Neural progenitor cell (in vitro differentiated cells): ENCODE measurements around the gene GLRX. TPM values are rescaled to one million over a fixed set of nuclear protein-coding genes. Genes with fewer than 3 reads are reported as not detected.

Experiments used
- DNase-seq: peaks from one replicate; pipeline ENCODE4 v3.0.0-alpha.2; 2016; ENCODE audit warnings: low spot score
- H2AFZ ChIP-seq: fragments of 200-600 bp; sonication (generic); replicated peaks from 2 replicates; pipeline ENCODE4 v1.6.1; 2016; ENCODE audit warnings: antibody characterized with exemption
- H3F3A ChIP-seq: fragments of 200-600 bp; sonication (generic); 2 replicates; pipeline ENCODE4 v1.6.1; 2016; ENCODE audit warnings: antibody characterized with exemption, low read depth
- H3K27ac ChIP-seq: fragments of 200-600 bp; sonication (generic); 2 replicates; pipeline ENCODE4 v1.5.1; 2016; ENCODE audit warnings: mild to moderate bottlenecking
- H3K27me3 ChIP-seq: fragments of 200-600 bp; sonication (generic); 2 replicates; pipeline ENCODE4 v1.6.1; 2016; ENCODE audit warnings: mild to moderate bottlenecking, moderate library complexity
- H3K36me3 ChIP-seq: fragments of 200-600 bp; sonication (generic); 2 replicates; pipeline ENCODE4 v1.5.1; 2016
- H3K4me1 ChIP-seq: fragments of 200-600 bp; sonication (generic); 2 replicates; pipeline ENCODE4 v1.6.1; 2016; ENCODE audit warnings: mixed run types
- H3K4me2 ChIP-seq: fragments of 200-600 bp; sonication (generic); 2 replicates; pipeline ENCODE4 v1.6.1; 2016
- H3K4me3 ChIP-seq: fragments of 200-600 bp; sonication (generic); 2 replicates; pipeline ENCODE4 v1.5.1; 2016
- H3K79me2 ChIP-seq: fragments of 200-600 bp; sonication (generic); 2 replicates; pipeline ENCODE4 v1.6.1; 2016; ENCODE audit warnings: low read depth
- H3K9ac ChIP-seq: fragments of 200-600 bp; sonication (generic); 2 replicates; pipeline ENCODE4 v1.6.1; 2016
- H3K9me3 ChIP-seq: fragments of 200-600 bp; sonication (generic); 2 replicates; pipeline ENCODE4 v1.5.1; 2016; ENCODE audit warnings: low read depth
- H4K20me1 ChIP-seq: fragments of 200-600 bp; sonication (generic); 2 replicates; pipeline ENCODE4 v1.6.1; 2016; ENCODE audit warnings: low read depth
- H3K27ac Mint-ChIP-seq: 3 replicates; pipeline ENCODE4 v1.8.0; 2021; ENCODE audit warnings: mixed read lengths
- H3K27me3 Mint-ChIP-seq: 2 replicates; pipeline ENCODE4 v1.8.0; 2022; ENCODE audit warnings: low read depth, mild to moderate bottlenecking, inconsistent platforms, moderate library complexity, mixed read lengths; ENCODE audit not compliant: insufficient read depth
- H3K36me3 Mint-ChIP-seq: 3 replicates; pipeline ENCODE4 v1.8.0; 2021; ENCODE audit warnings: mixed read lengths
- H3K4me1 Mint-ChIP-seq: 3 replicates; pipeline ENCODE4 v1.8.0; 2021; ENCODE audit warnings: mixed read lengths
- H3K4me3 Mint-ChIP-seq: 3 replicates; pipeline ENCODE4 v1.8.0; 2021; ENCODE audit warnings: mild to moderate bottlenecking, moderate library complexity, mixed read lengths
- H3K9me3 Mint-ChIP-seq: 3 replicates; pipeline ENCODE4 v1.8.0; 2020; ENCODE audit warnings: mixed read lengths
- EZH2 ChIP-seq: fragments of 200-600 bp; sonication (generic); IDR thresholded peaks from 2 replicates; pipeline ENCODE4 v1.6.1; 2017; ENCODE audit warnings: antibody characterized with exemption, mild to moderate bottlenecking, moderate library complexity
- EZH2phosphoT487 ChIP-seq: fragments of 200-600 bp; sonication (generic); IDR thresholded peaks from 2 replicates; pipeline ENCODE4 v1.6.1; 2017; ENCODE audit warnings: antibody characterized with exemption
- total RNA-seq: library from RNA; depleted of rRNA; stranded (reverse); fragments of >200 nt; gene quantifications from 2 replicates; pipeline ENCODE4 v1.2.3, GENCODE V29; 2015; ENCODE audit warnings: low replicate concordance
- TF ChIP-seq, protein P1 (sequence below): fragments of 200-600 bp; sonication (generic); IDR thresholded peaks from 2 replicates; pipeline ENCODE4 v1.5.1; 2017; ENCODE audit warnings: antibody characterized with exemption, mild to moderate bottlenecking

The GLRX gene
- total RNA-seq, 1 donor from 2014 or later: 15.1 TPM

DNA sequence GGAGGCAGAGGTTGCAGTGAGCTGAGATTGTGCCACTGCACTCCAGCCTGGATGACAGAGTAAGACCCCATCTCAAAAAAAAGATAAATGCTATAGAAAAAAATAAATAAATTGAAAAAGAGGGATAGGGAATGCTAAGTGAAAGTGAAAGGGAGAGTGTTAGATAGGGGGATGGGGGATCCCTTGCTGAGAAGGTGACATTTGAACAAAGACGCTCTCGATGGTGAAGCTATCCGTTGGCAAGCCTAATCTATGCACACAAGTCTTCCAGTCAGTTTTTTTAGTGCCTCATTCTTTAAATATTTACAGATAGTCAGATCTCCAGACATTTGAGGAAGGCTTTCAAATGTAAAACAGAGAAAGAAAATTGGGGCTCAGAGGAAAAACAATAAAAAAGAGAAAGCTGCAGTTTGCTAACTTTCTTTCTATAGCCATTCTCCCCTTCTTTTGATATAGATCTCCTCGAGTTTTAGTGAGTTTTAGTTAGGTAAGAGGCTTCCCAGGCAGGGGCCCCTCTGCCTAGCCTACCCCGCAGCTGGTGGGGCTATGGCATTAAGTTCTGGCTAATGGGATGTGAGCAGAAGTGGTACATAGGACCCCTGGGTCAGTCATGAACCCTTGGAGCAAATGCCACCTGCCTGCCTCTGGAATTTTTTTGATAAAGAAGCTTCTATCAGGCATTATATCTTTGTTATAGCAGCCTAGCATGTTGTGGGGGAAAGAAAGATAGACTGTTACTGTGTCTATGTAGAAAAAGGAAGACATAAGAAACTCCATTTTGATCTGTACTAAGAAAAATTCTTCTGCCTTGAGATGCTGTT, 12.0 kb downstream of the GLRX start:
- no peaks in the 10 kb centered on the region for H3K9me3 ChIP-seq
- H3F3A ChIP-seq: no peaks in the 10 kb centered on the region
- H3K9me3 Mint-ChIP-seq: no peaks in the 10 kb centered on the region
- H3K4me1 Mint-ChIP-seq: peaks cover 32% of the 10 kb centered on the region
- H3K27me3 Mint-ChIP-seq: peaks cover 3% of the 10 kb centered on the region
- H4K20me1 ChIP-seq: no peaks in the 10 kb centered on the region
- no peak overlapping the region for H3K9ac ChIP-seq
- H3K4me3 ChIP-seq: no peak overlapping the region
- H3K27me3 ChIP-seq: no peaks in the 10 kb centered on the region
- peaks cover 6% of the 10 kb centered on the region for H3K36me3 Mint-ChIP-seq
- no peaks in the 10 kb centered on the region for H3K79me2 ChIP-seq
- H3K4me1 ChIP-seq: peaks cover 23% of the 10 kb centered on the region
- H2AFZ ChIP-seq: no peak overlapping the region
- peak overlapping the region; percentile 37 for H3K27ac Mint-ChIP-seq
- no peak for DNase-seq
- H3K4me3 Mint-ChIP-seq: no peak overlapping the region
- H3K27ac ChIP-seq: no peak overlapping the region
- peak overlapping the region; percentile 34 for H3K4me2 ChIP-seq
- H3K36me3 ChIP-seq: no peaks in the 10 kb centered on the region
- TF ChIP-seq EZH2 (no peak), EZH2phosphoT487 (no peak)
- TF ChIP-seq, protein P1, sequence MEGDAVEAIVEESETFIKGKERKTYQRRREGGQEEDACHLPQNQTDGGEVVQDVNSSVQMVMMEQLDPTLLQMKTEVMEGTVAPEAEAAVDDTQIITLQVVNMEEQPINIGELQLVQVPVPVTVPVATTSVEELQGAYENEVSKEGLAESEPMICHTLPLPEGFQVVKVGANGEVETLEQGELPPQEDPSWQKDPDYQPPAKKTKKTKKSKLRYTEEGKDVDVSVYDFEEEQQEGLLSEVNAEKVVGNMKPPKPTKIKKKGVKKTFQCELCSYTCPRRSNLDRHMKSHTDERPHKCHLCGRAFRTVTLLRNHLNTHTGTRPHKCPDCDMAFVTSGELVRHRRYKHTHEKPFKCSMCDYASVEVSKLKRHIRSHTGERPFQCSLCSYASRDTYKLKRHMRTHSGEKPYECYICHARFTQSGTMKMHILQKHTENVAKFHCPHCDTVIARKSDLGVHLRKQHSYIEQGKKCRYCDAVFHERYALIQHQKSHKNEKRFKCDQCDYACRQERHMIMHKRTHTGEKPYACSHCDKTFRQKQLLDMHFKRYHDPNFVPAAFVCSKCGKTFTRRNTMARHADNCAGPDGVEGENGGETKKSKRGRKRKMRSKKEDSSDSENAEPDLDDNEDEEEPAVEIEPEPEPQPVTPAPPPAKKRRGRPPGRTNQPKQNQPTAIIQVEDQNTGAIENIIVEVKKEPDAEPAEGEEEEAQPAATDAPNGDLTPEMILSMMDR: no peak

DNA sequence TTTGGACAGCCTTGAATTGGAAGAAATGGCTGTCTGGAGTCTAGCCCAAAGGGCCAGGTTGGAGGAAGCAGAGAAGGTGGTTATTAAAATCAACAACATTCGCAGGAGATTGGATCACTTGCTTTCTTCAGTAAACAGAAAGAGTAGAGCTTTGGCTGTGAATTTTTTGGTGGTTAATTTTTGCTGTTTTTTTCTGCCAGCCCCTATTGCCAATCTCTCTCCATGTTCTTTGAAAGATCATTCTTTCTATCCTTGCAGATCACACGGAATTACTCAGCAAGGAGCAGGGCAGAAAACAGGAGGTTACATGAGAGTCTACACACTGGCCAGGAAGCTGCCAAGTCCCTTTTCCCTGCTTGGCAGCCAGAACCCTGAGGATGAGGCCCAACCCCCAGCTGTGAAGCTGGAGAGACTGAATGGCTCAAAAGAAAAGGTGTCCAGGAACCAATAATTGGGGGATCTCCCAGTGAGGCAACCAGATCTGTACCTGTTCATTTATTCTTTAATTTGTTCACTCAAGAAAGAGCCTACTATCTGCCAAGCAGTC, 13.0 kb downstream of the GLRX start:
- H3K27ac ChIP-seq: no peak overlapping the region
- TF ChIP-seq EZH2 (no peak), EZH2phosphoT487 (no peak)
- TF ChIP-seq, protein P1: no peak
- H3K9ac ChIP-seq: no peak overlapping the region
- no peak for DNase-seq
- Mint-ChIP-seq H3K27me3 (peaks cover 3% of the 10 kb centered on the region), H3K27ac (peak overlapping the region; percentile 29), H3K4me1 (peaks cover 32% of the 10 kb centered on the region), H3K36me3 (peaks cover 5% of the 10 kb centered on the region), H3K9me3 (no peaks in the 10 kb centered on the region), H3K4me3 (no peak overlapping the region)
- H2AFZ ChIP-seq: no peak overlapping the region
- peaks cover 23% of the 10 kb centered on the region for H3K4me1 ChIP-seq
- no peaks in the 10 kb centered on the region for H3K79me2 ChIP-seq
- H3K4me2 ChIP-seq: peak overlapping the region; percentile 34
- H3K27me3 ChIP-seq: no peaks in the 10 kb centered on the region
- no peaks in the 10 kb centered on the region for H3K9me3 ChIP-seq
- H3K36me3 ChIP-seq: no peaks in the 10 kb centered on the region
- no peak overlapping the region for H3K4me3 ChIP-seq
- no peaks in the 10 kb centered on the region for H4K20me1 ChIP-seq
- H3F3A ChIP-seq: no peaks in the 10 kb centered on the region

DNA sequence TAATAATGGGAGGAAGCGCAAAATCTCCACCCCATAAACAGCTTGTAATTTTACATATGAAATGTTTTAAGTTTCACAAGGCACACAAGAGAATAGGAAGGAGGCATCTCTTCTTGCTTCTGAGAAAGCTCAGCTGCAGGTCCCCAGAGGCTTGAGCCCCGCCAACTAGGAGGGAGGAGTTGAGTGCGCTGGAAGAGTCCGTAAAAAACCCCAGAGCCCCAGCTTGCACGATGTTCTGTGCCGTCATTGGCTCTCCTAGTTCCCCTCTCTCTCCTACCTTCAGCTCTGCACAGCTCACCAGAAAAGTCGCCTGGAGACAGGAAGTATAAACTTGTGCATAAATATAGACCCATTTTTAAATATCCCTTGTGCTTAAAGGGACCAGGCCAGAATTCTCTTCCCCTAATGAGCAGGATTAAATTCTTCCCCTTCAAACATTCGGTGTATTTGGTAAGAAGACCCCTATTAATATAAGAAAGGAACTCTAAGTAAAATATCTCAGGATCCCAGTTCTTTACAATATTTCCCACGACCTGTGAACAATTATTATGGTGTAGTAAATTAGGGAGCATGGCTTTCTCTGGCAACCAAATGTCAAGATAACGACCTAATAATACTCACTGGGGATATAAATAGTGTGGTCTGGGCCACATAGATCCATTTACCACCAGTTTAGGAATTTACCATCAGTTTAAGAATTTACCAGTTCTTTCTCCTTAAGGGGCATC, 13.7 kb downstream of the GLRX start:
- Histone ChIP-seq H3K4me3 (no peak overlapping the region), H4K20me1 (no peaks in the 10 kb centered on the region), H3F3A (no peaks in the 10 kb centered on the region), H2AFZ (no peak overlapping the region), H3K27me3 (no peaks in the 10 kb centered on the region), H3K36me3 (no peaks in the 10 kb centered on the region), H3K9me3 (no peaks in the 10 kb centered on the region), H3K27ac (no peak overlapping the region), H3K4me1 (peaks cover 23% of the 10 kb centered on the region), H3K4me2 (peak overlapping the region; percentile 34), H3K79me2 (no peaks in the 10 kb centered on the region), H3K9ac (no peak overlapping the region)
- H3K27ac Mint-ChIP-seq: no peak overlapping the region
- DNase-seq: no peak
- TF ChIP-seq, protein P1: no peak
- TF ChIP-seq EZH2: no peak
- TF ChIP-seq EZH2phosphoT487: no peak
- H3K27me3 Mint-ChIP-seq: peaks cover 3% of the 10 kb centered on the region
- H3K9me3 Mint-ChIP-seq: no peaks in the 10 kb centered on the region
- H3K4me3 Mint-ChIP-seq: no peak overlapping the region
- peaks cover 32% of the 10 kb centered on the region for H3K4me1 Mint-ChIP-seq
- no peaks in the 10 kb centered on the region for H3K36me3 Mint-ChIP-seq
